Prostate gland (tissue), 2 donors: Measurements from ENCODE around the gene PCDHA5. TPM values are rescaled to one million over a fixed set of nuclear protein-coding genes. Genes with fewer than 3 reads are reported as not detected.
"Not testable (repeated sequence)": the region's sequence is repeated elsewhere in the genome, so short reads cannot be mapped to it uniquely, and the experiment has no call there.

Source experiments
- DNase-seq: peaks from one replicate; pipeline ENCODE4 v3.0.0-alpha.2; 2019; ENCODE audit warnings: low spot score
- H3K27ac ChIP-seq, 2 donors: fragments of 200-600 bp; sonication (generic); 2 replicates each; pipeline ENCODE4 v1.5.1; 2017 to 2019
- H3K27me3 ChIP-seq: fragments of 200-600 bp; sonication (generic); replicated peaks from 2 replicates; pipeline ENCODE4 v1.5.1; 2019; ENCODE audit not compliant: insufficient read depth
- H3K36me3 ChIP-seq, 2 donors: fragments of 200-600 bp; sonication (generic); 1 replicate in 1 of 2; 2 replicates in 1 of 2; pipeline versions ENCODE4 v1.5.1 to v1.8.1; 2017 to 2019
- H3K4me1 ChIP-seq: fragments of 200-600 bp; sonication (generic); replicated peaks from 2 replicates; pipeline ENCODE4 v1.5.1; 2019
- H3K4me3 ChIP-seq, 2 donors: fragments of 200-600 bp; sonication (generic); 2 replicates each; pipeline ENCODE4 v1.5.1; 2017 to 2019
- H3K9me3 ChIP-seq: fragments of 200-600 bp; sonication (generic); 2 replicates; pipeline ENCODE4 v1.5.1; 2017
- CTCF ChIP-seq, 4 experiments: fragments of 200-600 bp in 2 of 4; fragments of 450-650 bp in 2 of 4; sonication (generic) in 2 of 4; IDR thresholded peaks; 1 replicate in 3 of 4; 2 replicates in 1 of 4; pipeline ENCODE4 v1.5.1; 2016 to 2019; ENCODE audit warnings: antibody characterized with exemption in 4 of 4, mild to moderate bottlenecking in 2 of 4, moderate library complexity in 2 of 4
- POLR2A ChIP-seq: fragments of 450-650 bp; IDR thresholded peaks from one replicate; pipeline ENCODE4 v1.6.1; 2016; ENCODE audit warnings: antibody characterized with exemption, mild to moderate bottlenecking
- POLR2AphosphoS5 ChIP-seq: sonication (generic); formaldehyde crosslinking; IDR thresholded peaks from one replicate; pipeline ENCODE4 v1.6.1; 2017; ENCODE audit warnings: antibody characterized with exemption
- WGBS: methylation state at CpG from one replicate; pipeline ENCODE4 v1.1.5; 2018; 5-methylcytosine and 5-hydroxymethylcytosine counted together
- intact Hi-C: fragments of 100-400 bp; cut with DNase I; formaldehyde crosslinking; loops from one replicate; pipeline ENCODE4 v1.14.2; 2022
- total RNA-seq, 2 donors: library from RNA; depleted of rRNA; stranded (reverse); fragments of >200 nt; gene quantifications; one replicate each; pipeline ENCODE4 v1.1.0, GENCODE V29; 2016

PCDHA5 gene
- total RNA-seq, 2 donors from 2014 or later: 0.14 TPM; not detected in 1

- Histone ChIP-seq H3K27me3 (peaks cover 5% of the 10 kb centered on the region), H3K36me3 (no peaks in the 10 kb centered on the region), H3K4me3 (no peak within 1 kb of the TSS), H3K4me1 (no peaks in the 10 kb centered on the region), H3K9me3 (no peaks in the 10 kb centered on the region), H3K27ac (no peak within 1 kb of the TSS)
- intact Hi-C loops: no loop called here
- 17% methylated on average over 29 of the region's 29 CpGs for WGBS
- TF ChIP-seq CTCF (IDR thresholded peaks at IDR 0.05) (peak in 1 of 4 experiments; percentile 36), POLR2A (no peak)
- DNase-seq: no peak
Observed at GRCh38 chr5:140800816-140801493, 20.5 kb upstream of the PCDHA5 start, which contains the start of gene PCDHA3. TSS of gene PCDHA3 (plus strand) at chr5:140801057.

- no peak for DNase-seq
- H3K4me1 ChIP-seq: no peaks in the 10 kb centered on the region
- TF ChIP-seq CTCF (IDR thresholded peaks at IDR 0.05) (no peak), POLR2AphosphoS5 (no peak), POLR2A (no peak)
- no peaks in the 10 kb centered on the region for H3K9me3 ChIP-seq
- H3K27ac ChIP-seq: no peak overlapping the region
- WGBS: 13% methylated on average over 16 of the region's 16 CpGs
- no peak overlapping the region for H3K4me3 ChIP-seq
- H3K27me3 ChIP-seq: peaks cover 5% of the 10 kb centered on the region
- intact Hi-C loops: no loop called here
- no peaks in the 10 kb centered on the region for H3K36me3 ChIP-seq
Observed at GRCh38 chr5:140801494-140801841, 19.9 kb upstream of the PCDHA5 start.

- H3K27me3 ChIP-seq, H3K4me3 ChIP-seq, H3K36me3 ChIP-seq, intact Hi-C loops, H3K9me3 ChIP-seq, H3K27ac ChIP-seq, DNase-seq, H3K4me1 ChIP-seq: not testable (repeated sequence)
- WGBS: 42% methylated on average over 45 of the region's 45 CpGs
Observed at GRCh38 chr5:140802381-140802780, 19.0 kb upstream of the PCDHA5 start.

GRCh38 chr5:140802781-140803271, 18.6 kb upstream of the PCDHA5 start:
- TF ChIP-seq POLR2AphosphoS5 (no peak), CTCF (IDR thresholded peaks at IDR 0.05) (no peak), POLR2A (no peak)
- Histone ChIP-seq H3K4me3 (no peak overlapping the region), H3K4me1 (no peaks in the 10 kb centered on the region), H3K27ac (no peak overlapping the region), H3K9me3 (no peaks in the 10 kb centered on the region), H3K27me3 (peaks cover 5% of the 10 kb centered on the region), H3K36me3 (no peaks in the 10 kb centered on the region)
- 45% methylated on average over 53 of the region's 53 CpGs for WGBS
- intact Hi-C loops: no loop called here
- DNase-seq: no peak

- no peak for TF ChIP-seq POLR2A
- TF ChIP-seq POLR2AphosphoS5: no peak
- TF ChIP-seq CTCF (IDR thresholded peaks at IDR 0.05): peak in 1 of 4 experiments; percentile 31
- H3K27ac ChIP-seq: no peak within 1 kb of the TSS
- H3K4me3 ChIP-seq: peak within 1 kb of the TSS in 1 of 2 donors; percentile 17
- no peaks in the 10 kb centered on the region for H3K27me3 ChIP-seq
- no peaks in the 10 kb centered on the region for H3K9me3 ChIP-seq
- no peak for DNase-seq
- WGBS: 20% methylated on average over 45 of the region's 47 CpGs
- intact Hi-C loops: no loop called here
- H3K4me1 ChIP-seq: no peaks in the 10 kb centered on the region
- no peaks in the 10 kb centered on the region for H3K36me3 ChIP-seq
Observed at GRCh38 chr5:140806834-140807775, 14.3 kb upstream of the PCDHA5 start, which contains the start of gene PCDHA4. TSS of gene PCDHA4 (plus strand) at chr5:140807068.

- intact Hi-C loops, H3K27me3 ChIP-seq, H3K4me1 ChIP-seq, H3K4me3 ChIP-seq, H3K27ac ChIP-seq, H3K9me3 ChIP-seq, H3K36me3 ChIP-seq, DNase-seq: not testable (repeated sequence)
- 58% methylated on average over 61 of the region's 62 CpGs for WGBS
Observed at GRCh38 chr5:140808241-140808888, 13.0 kb upstream of the PCDHA5 start.
